Fibroblast of the aortic adventitia (primary cell): ENCODE results near the gene HM13. TPM values are rescaled to one million over a fixed set of nuclear protein-coding genes. Genes with fewer than 3 reads are reported as not detected.
"Not testable (repeated sequence)": the region's sequence is repeated elsewhere in the genome, so short reads cannot be mapped to it uniquely, and the experiment has no call there.

Experiments used
- DNase-seq: peaks from one replicate; pipeline ENCODE4 v3.0.0-alpha.2; 2010; ENCODE audit warnings: low read depth
- H3K4me3 ChIP-seq: 2 replicates; pipeline ENCODE4 v1.5.1; 2011; ENCODE audit warnings: low read depth, mild to moderate bottlenecking, control low read depth, low read length, moderate library complexity
- CTCF ChIP-seq: IDR thresholded peaks from 2 replicates; pipeline ENCODE4 v1.5.1; 2011; ENCODE audit warnings: mild to moderate bottlenecking, low read length, control low read depth, inconsistent platforms; ENCODE audit not compliant: insufficient read depth
- total RNA-seq: library from RNA; depleted of rRNA; stranded (reverse); fragments of >200 nt; gene quantifications from 2 replicates; pipeline ENCODE4 v1.2.3, GENCODE V29; 2012; ENCODE audit warnings: low replicate concordance

HM13 gene
- total RNA-seq, 1 donor = 131 TPM

- no peak for TF ChIP-seq CTCF
- no peak for DNase-seq
Observed at GRCh38 chr20:31578448-31579138, 64.4 kb downstream of the HM13 start.

GRCh38 chr20:31579245-31579644 lies 65.0 kb downstream of the HM13 start:
- TF ChIP-seq CTCF = no peak
- no peak for DNase-seq
- no peak overlapping the region for H3K4me3 ChIP-seq

More at GRCh38 chr20:31578448-31579138, 64.4 kb downstream of the HM13 start:
- no peak overlapping the region for H3K4me3 ChIP-seq

- not testable (repeated sequence) for DNase-seq, H3K4me3 ChIP-seq
Observed at GRCh38 chr20:31579941-31580651, 65.9 kb downstream of the HM13 start.

- H3K4me3 ChIP-seq = no peak overlapping the region
- TF ChIP-seq CTCF = no peak
- DNase-seq = no peak
Observed at GRCh38 chr20:31580706-31581105, 66.5 kb downstream of the HM13 start.

- H3K4me3 ChIP-seq = no peak overlapping the region
- TF ChIP-seq CTCF = no peak
- no peak for DNase-seq
Observed at GRCh38 chr20:31581391-31581790, 67.1 kb downstream of the HM13 start.

GRCh38 chr20:31587545-31588389 lies 73.5 kb downstream of the HM13 start:
- no peak for TF ChIP-seq CTCF

GRCh38 chr20:31590717-31591225 lies 76.5 kb downstream of the HM13 start:
- H3K4me3 ChIP-seq = no peak overlapping the region
- no peak for TF ChIP-seq CTCF
- no peak for DNase-seq

More at GRCh38 chr20:31587545-31588389, 73.5 kb downstream of the HM13 start:
- DNase-seq = peak; percentile 32
- H3K4me3 ChIP-seq = peak overlapping the region; percentile 57
